ENCODE measurements around the gene DOCK2.

Gene DOCK2

GRCh38 chr5:169770109-169770508, 133.0 kb downstream of the DOCK2 start:
- no peak overlapping the region for H3K4me3 ChIP-seq (replicated peaks; ENCODE audit: low read depth, low read length)
- TF ChIP-seq CTCF (IDR thresholded peaks at IDR 0.05; ENCODE audit: low read depth, low read length, missing control alignments): no peak
- DNase-seq (ENCODE audit: extremely low read depth, low read depth): no peak

GRCh38 chr5:169772256-169772655, 135.2 kb downstream of the DOCK2 start:
- TF ChIP-seq CTCF (IDR thresholded peaks at IDR 0.05; ENCODE audit: low read depth, low read length, missing control alignments): no peak
- no peak overlapping the region for H3K4me3 ChIP-seq (replicated peaks; ENCODE audit: low read depth, low read length)
- no peak for DNase-seq (ENCODE audit: extremely low read depth, low read depth)

- TF ChIP-seq CTCF (IDR thresholded peaks at IDR 0.05; ENCODE audit: low read depth, low read length, missing control alignments): no peak
- no peak overlapping the region for H3K4me3 ChIP-seq (replicated peaks; ENCODE audit: low read depth, low read length)
- DNase-seq (ENCODE audit: extremely low read depth, low read depth): no peak
Observed at GRCh38 chr5:169772688-169773087, 135.6 kb downstream of the DOCK2 start.

- no peak for DNase-seq (ENCODE audit: extremely low read depth, low read depth)
- H3K4me3 ChIP-seq (replicated peaks; ENCODE audit: low read depth, low read length): no peak overlapping the region
- TF ChIP-seq CTCF (IDR thresholded peaks at IDR 0.05; ENCODE audit: low read depth, low read length, missing control alignments): no peak
Observed at GRCh38 chr5:169777159-169777558, 140.1 kb downstream of the DOCK2 start.

- DNase-seq (ENCODE audit: extremely low read depth, low read depth): no peak
- no peak overlapping the region for H3K4me3 ChIP-seq (replicated peaks; ENCODE audit: low read depth, low read length)
- TF ChIP-seq CTCF (IDR thresholded peaks at IDR 0.05; ENCODE audit: low read depth, low read length, missing control alignments): no peak
Observed at GRCh38 chr5:169778622-169779596, 141.8 kb downstream of the DOCK2 start.

GRCh38 chr5:169781420-169782345, 144.6 kb downstream of the DOCK2 start:
- no peak for DNase-seq (ENCODE audit: extremely low read depth, low read depth)

More at GRCh38 chr5:169781420-169782345, 144.6 kb downstream of the DOCK2 start:
- no peak for TF ChIP-seq CTCF (IDR thresholded peaks at IDR 0.05; ENCODE audit: low read depth, low read length, missing control alignments)
- H3K4me3 ChIP-seq (replicated peaks; ENCODE audit: low read depth, low read length): no peak overlapping the region

All from HFF-Myc (cell line).